HG02852 (cell line): ENCODE measurements around the gene IL17RC.
"Not testable (repeated sequence)": the region's sequence is repeated elsewhere in the genome, so short reads cannot be mapped to it uniquely, and the experiment has no call there.

Experiments
- ATAC-seq: cut with Tn5 transposase; IDR thresholded peaks from one replicate; pipeline ENCODE4 v1.9.1; 2021; ENCODE audit warnings: mild to moderate bottlenecking, moderate library complexity; ENCODE audit not compliant: unreplicated experiment

Gene IL17RC

DNA sequence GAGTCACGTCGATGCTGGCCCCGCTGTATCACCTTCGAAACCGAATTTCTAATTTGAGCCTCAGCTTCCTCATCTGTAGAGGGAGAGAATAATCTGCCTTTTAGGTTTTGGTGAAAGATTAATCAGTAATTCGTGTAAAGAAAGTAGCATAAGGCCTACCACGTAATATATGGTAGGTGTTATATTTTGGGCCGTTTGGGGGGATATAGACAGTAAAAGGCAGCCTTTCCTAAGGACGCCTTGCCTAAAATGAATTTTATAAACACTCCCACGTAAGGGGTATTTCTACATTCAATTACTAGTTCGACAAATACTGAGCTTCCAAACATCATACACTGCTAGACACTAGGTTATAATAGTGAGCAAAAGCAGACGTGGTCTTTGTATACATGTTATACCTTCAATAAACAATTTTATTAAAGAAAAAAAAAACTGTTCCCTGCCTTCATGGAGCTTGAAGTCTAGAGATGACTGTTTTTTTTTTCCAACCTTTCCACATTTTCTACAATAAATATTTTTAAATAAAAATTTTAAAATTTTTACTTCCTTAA, 25.8 kb upstream of the IL17RC start:
- ATAC-seq, result no peak

DNA sequence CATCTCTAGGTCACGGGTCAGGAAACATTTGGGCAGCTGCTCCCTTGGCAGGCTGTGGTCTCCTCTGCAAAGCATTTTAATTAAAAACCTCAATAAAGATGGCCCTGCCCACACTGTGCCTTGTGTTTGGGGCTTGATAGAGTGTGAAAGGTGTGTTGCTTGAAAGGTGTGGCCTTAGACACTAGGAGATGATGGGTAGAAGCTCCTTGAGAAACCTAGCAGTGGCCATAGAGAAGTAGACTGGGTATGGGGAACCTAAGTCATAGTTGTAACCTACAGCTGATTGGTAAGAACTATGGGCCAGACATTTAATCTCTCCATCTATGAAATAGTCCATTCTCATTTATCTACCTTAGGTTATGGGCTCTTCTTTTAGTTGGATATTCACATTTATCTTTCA, 23.2 kb upstream of the IL17RC start:
- ATAC-seq, result no peak

DNA sequence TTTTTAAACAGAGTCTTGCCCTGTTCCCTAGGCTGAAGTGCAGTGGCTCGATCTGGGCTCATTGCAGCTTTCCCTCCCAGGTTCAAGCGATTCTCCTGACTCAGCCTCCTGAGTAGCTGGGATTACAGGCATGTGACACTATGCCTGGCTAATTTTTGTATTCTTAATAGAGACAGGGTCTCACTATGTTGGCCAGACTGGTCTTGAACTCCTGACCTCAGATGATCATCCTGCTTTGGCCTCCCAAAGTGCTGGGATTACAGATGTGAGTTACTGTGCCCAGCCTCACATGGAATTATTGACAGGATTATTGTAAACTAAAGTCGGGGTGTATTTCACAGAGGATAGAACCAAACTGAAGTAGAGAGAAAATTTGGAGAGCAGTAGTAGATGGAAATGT, 21.2 kb upstream of the IL17RC start:
- ATAC-seq, result not testable (repeated sequence)

DNA sequence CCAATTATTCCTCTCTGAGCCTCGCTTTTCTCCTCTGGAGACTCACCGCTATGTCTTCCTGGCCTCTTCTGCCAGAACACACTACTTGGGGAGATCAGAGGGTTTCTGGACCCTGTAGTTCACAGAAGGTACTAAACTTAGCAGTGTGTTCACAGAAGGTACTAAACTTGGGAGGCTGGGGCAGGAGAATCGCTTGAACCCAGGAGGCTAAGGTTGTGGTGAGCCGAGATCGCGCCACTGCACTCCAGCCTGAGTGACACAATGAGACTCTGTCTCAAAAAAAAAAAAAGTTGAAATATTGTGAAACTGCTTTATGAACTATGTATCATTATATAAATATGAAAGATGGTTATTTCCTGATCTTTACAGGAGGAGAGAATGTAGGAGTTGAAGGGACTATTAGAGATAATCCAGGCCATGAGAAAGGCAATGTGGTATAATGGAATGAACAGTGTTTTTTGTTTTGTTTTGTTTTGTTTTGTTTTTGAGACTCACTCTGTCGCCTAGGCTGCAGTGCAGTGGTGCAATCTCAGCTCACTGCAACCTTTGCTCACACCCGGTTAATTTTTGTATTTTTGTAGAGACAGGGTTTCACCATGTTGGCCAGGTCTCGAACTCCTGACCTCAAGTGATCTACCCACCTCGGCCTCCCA, 20.0 kb upstream of the IL17RC start:
- not testable (repeated sequence) for ATAC-seq

DNA sequence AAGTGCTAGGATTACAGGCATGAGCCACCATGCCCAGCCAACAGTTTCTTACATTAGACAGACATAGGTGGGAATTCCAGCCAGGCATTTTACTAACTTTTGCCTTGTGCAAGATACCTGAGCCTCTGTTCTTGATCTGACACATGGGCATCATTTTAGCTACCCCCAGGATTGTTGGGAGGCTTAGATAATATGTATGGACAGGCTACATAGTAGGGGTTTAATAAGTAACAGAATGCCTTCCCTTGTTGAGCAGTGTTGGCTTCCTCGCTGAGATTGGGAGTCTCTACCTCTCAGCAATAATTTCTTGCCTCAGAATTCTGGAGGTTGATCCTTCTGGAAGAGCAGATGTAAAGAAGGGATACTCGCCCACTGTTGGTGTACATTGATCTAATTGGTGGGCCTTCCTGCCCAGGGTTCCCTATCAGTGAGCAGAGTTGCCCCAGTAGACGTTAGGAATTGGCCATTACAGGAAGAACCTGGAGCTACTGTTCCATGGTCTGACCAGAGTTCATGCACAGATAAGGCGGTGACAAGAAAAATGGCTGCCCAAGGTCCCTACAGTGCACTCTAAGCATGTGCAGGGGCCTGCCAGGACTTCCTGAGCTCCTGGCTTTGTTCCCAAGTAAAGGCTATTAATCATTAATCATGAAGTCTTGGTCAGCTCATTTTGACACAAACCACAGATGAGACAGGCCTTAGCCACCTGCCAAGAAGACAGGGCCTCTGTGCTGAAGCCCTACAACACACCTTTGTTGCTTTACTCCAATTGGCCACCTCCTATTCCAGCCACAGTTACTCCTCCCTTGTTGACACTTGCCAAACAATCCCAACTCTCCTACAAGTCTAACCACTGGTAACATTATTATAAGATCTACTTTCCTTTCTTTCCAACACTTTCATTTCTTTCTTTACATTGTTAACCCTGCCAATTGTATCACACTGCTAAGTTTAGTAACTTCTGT, 19.2 kb upstream of the IL17RC start:
- no peak for ATAC-seq

DNA sequence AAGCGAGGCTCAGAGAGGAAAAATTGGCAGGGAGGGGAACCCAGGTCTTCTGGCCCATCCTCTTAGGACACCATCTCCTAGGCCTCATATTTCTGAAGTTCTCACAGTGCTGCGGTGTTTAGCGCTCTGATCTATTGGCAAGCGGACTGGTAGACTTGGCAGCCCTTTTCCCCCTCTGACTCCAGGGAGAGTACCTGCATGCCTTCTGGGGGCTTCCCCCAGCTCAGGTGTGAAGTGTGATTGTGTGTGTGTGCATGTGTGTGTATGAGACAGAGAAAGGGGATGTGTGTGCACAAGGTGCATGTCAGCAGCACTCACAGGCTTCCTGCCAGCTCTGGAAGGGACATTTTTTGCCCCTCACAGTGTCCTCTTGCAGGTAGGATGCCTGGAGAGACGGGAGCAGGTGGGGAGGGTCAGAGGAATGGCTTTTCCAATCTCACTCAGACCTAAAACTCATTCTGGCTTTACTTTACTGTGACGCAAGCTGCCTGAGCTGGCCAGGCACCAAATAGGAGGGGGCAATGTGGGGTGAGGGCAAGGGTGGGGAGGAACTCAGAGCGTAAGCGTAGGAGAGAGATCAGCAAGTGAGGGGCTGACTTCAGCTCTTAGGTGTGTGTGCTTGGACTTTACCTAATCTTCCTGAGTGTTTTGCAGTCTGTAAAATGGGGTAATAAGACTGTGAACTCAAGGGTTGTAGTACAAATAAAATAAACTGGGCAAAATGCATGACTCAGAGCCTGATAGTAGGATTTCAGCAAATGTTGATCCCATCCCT, 18.2 kb upstream of the IL17RC start:
- ATAC-seq, result no peak

DNA sequence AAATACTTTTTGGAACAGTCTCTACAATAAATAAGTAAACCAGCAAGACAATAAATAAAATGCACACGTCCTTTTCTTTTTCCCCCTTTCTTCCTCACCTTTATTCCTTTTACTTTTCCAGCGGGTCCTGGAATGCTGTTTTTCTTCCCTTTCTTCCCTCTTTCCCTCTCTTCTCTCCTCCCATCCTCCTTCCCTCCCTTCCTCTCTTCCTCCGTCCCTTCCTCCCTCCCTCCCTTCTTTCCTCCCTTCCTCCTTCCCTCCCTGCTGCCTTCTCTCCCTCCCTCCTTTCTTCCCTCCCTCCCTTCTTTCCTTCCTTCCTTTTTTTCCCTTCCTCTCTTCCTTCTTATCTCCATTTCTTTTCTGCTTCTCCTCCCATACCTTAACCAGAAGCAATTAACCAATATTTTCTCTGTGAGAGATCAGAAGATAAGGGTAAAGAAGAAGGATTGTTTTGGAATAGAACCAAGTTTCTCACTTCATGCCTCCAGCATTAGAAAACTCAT, 17.6 kb upstream of the IL17RC start:
- ATAC-seq, result no peak

DNA sequence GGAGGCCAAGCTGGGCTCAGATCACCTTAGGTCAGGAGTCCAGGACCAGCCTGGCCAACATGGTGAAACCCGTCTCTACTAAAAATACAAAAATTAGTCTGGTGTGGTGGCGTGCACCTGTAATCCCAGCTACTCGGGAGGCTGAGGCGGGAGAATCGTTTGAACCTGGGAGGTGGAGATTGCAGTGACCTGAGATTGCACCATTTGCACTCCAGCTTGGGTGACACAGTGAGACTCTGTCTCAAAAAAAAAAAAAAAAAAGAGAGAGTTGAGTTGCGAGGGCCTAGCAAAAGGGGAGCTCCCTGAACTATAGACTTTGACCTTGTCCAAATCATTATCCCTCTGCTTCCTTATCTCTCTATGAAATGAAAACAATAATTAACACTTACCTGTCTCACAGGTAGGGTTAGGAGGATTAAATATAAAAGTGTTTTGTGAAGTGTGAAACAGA, 15.9 kb upstream of the IL17RC start:
- not testable (repeated sequence) for ATAC-seq

DNA sequence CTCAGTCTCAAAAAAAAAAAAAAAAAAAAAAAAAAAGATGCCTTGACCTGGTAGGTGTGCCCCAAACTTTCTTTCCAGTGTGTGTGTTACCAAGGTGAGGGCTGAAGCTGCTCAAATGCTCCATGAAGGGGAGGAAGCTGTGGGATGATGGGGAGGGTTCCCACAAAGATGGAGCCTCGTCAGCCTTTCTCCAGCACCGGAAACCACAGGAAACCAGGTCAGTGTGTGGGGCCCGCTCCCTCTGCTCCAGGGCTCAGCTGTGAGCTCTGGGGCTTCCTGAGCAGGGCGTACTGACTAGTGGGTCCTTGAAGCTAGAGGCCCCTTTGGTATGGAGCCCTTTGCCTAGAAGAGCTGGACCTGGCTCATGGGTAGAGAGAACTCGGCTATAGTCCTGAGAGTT, 14.9 kb upstream of the IL17RC start:
- no peak for ATAC-seq

DNA sequence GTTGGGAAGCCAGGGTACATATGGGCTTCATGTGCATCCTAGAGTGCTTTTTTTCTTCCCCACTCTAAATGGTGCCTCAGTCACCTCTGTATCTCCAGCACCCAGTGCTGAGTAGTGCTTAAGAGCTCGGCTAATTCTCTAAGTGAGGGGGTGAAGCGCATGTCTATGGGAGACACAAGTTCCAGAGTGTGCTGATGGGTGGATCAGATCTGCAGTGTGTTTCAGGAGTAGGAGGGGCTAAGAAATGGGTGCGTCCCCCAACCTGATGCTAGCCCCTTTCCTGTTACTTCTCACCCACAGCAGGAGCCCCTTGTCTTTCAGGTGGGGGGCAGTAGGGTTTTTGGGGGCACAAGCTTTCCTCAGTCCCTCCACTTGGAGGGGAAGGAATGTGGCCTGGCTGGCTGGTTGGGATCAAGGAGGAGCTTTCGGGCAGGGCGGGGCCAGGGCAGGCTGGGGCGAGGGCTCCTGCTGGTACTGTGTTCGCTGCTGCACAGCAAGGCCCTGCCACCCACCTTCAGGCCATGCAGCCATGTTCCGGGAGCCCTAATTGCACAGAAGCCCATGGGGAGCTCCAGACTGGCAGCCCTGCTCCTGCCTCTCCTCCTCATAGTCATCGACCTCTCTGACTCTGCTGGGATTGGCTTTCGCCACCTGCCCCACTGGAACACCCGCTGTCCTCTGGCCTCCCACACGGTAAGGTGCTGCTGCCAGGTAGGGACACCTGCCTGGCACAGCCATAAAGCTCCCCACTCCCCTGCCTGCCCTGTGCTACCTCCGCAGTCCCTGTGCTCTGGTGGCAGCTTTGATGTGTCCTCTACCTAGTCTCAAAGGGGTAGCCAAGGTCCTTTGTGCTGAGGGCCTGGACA, 14.3 kb upstream of the IL17RC start, which contains the start of gene IL17RE:
IL17RE (plus strand) TSS at position 477 of the 866 bp plus-strand sequence; CDS start at position 562, 85 bp downstream.
- no peak for ATAC-seq

DNA sequence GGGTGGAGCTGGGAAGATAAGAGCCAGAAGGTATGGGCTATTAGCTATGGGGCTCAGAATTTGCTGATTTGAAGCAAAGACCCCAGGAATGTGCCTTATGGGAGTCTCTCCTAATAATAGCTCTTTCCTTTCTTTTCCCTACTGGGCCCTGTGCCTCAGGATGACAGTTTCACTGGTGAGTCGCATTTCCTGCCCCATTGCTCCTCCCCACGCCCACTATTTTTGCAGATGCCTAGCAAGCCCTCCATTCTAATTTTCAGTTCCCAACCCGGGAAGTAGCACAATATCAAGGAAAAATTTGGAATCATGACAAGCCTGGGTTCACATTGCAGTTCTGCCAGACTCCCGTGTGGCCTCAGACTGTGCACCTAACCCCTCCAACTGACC, 13.7 kb upstream of the IL17RC start:
- no peak for ATAC-seq

DNA sequence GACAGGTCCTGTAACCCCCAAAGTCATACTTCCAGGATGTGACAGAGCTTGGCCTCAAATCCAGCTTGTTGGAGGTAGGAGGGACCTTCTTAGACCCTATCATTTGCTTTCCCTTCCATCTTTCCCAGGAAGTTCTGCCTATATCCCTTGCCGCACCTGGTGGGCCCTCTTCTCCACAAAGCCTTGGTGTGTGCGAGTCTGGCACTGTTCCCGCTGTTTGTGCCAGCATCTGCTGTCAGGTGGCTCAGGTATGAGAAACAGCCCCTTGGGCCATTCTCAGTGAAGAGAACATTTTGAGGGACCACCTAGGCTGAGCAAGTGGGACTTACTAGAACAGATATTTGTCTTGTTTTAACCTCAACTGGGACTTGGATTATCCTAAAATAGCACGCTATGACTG, 13.0 kb upstream of the IL17RC start:
- ATAC-seq, result no peak

DNA sequence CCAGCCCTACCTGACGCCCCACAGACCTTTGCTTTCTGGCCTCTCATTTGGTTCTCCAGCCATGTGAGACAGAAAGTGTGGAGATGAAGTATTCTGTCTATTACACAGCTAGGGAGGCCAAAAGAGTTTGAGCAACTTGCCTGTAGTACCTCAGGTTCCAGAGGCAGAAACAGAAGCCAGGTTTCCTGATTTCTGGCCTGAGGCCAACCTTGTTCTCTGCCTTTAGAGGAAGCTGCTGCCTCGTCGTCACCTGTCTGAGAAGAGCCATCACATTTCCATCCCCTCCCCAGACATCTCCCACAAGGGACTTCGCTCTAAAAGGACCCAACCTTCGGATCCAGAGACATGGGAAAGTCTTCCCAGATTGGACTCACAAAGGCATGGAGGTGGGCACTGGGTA, 10.4 kb upstream of the IL17RC start:
- no peak for ATAC-seq

DNA sequence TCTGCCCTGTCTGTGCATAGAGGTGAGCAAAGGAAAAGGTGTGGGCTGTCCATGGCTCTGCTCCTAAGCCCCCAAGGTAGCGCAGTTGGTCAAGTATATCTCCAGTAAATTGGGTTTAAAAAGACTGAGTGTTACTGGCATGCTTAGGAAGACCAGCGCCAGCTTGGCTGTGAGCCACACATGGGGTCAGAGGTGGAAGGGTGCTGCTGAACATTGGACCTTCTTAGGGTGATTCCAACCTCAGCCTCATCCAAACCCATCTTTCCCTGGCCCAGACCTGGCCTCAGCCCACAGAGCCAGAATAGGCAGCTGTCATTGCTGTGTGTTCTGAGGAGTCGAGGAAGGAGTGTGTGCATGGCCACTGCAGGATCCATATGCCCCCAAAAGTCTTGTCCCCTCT, 8.6 kb upstream of the IL17RC start:
- no peak for ATAC-seq

DNA sequence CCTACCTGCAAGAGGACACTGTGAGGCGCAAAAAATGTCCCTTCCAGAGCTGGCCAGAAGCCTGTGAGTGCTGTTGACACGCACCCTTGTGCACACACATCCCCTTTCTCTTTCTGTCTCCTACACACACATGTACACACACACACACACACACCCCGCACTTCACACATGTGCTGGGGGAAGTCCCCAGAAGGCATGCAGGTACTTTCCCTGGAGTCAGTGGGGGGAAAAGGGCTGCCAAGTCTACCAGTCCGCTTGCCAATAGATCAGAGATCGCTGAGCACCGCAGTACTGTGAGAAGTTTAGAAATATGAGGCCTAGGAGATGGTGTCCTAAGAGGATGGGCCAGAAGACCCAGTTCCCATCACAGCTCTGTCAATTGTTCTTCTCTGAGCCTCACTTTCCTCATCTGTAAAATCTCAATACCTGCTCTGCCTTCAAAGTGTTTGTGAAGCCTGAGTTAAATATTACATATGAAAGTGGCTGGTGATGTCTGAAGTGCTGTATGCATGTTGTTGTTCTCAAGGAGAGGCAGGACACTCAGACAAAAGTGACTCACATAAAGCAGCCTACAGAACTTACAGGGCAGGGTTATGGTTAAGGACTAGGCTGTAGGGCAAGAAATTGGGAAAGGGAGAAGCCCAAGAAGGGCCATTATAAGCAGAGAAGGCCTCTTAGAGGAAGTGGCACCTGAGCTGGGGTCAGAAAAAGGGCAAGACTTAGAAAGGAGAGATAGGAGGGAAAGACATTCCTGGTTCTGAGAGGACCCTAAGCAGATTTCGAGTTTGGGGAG, 7.5 kb upstream of the IL17RC start:
- ATAC-seq, result no peak

DNA sequence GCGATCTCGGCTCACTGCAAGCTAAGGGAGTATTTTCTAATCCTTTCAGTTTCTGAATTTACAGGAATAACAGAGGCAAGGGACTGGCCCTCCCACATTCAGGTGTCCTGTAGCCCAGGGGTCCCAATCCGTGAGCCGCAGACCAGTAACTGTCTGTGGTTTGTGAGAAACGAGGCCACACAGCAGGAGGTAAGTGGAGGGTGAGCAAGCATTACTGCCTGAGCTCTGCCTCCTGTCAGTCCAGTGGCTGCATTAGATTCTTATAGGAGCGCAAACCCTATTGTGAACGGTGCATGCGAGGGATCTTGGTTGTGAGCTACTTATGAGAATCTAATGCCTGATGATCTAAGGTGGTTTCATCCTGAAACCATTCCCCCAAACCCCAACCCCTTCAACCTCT, 5.0 kb upstream of the IL17RC start:
- ATAC-seq, result no peak

DNA sequence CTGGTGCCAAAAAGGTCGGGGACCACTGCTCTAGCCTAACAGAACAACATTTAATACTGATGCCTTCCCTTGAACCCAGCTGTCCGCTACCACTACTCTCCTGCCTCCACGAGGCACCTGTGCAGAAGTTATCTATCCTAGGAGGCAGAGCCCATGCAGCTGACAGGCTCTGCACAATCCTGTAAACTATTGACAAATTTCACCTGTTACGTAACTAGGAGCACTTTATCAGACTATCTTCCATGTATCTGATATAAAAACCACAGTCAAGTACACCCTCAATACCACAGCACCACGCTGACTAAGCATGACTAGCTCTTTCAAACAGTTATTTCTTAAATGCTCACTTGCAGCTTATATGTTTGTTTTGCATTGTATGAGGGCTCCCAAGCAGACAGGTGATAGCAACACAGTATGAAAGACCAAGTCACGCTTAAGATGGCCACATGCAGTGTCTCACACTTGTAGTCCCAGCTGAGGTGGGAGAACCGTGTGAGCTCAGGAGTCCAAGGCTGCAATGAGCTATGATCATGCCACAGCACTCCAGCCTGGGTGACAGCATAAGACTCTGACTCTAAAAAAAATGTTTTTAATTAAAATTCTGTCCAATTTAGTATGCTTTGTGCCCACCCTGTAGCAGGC, 4.5 kb upstream of the IL17RC start:
- no peak for ATAC-seq

DNA sequence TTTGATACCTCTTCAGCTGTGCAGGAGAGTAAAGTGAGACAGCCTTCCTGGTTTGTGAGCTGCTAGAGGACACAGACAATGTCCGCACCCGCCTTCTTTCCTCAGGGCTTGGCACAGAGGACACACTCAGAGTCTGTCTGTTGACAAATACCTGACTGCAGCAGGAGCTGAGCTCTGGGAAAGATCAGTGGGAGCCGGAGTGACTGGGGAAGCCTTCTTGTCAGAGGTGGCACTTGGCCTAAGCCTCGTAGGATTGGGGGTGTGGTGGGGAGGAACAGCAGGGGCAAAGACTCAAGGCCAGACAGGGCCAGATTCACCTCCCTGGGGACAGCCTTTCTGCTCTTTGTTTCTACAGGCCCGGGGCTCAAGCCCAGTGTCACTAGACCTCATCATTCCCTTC, 3.3 kb upstream of the IL17RC start:
- no peak for ATAC-seq

DNA sequence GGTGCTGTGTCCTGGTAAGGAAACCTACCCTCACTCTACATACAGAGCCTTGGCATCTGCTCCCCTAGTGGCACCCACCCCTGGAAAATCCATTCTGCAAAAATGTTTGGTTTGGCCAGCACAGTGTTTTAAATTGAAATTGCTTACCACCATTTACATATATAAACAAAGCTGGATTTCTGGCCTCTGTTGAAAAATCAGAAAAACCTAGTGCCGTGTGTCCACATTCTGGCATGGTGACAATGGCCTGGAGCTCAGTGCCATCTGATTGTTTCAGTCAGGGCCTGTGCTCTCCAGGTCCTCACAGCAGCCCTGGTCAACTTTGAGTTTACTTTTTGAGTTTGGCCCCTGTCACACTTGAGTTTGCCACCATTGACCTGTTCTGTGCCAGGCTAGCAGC, 2.9 kb upstream of the IL17RC start:
- ATAC-seq, result no peak
